ENCODE data around the gene AACS.
A peak's percentile ranks its signal among the peaks of the same experiment; 100 is the strongest.

AACS gene

DNA sequence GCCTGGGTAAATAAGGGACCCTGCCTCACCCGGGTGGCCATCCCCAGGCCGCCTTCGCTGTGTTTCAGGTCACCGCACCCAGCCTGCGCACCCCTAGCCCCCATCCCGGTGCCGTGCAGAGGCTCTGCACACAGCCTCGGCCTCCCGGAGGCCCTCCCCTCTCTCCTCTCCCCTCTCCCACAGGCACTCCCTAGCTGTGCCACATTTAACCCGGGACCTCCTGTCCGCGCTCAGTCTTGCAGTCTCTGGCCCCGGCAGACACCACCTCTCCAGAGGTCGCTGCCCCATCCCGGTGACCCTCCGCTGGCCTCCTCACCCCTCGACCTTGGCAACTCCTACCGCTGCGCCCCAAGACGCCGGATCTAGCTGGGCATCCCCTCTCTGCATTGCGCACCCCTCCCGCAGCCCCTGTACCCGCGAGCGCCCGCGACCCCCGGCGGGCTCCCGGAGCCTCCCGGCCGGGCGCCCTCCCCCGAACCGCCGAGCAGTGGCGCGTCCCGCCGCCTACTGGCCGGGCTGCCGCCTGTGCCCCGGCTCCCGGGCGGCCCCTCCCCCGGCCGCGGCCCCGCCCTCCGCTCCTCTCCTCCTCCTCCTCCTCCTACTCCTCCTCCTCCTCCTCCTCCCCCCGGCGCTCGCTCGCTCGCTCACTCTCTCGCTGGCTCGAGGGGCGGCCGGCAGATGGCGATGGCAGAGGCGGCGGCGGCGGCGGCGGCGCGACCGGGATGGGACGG is 120.7 kb downstream of the AACS start, which contains the start of gene TMEM132B (continued):
- TF ChIP-seq ZNF707 (tag by site-specific recombination; IDR thresholded peaks at IDR 0.05) = no peak
- TF ChIP-seq ZNF223 (tag by site-specific recombination; IDR thresholded peaks at IDR 0.05) = no peak
- TF ChIP-seq ZNF561 (tag by site-specific recombination; IDR thresholded peaks at IDR 0.05; ENCODE audit: borderline replicate concordance) = no peak; the same call in 1 of the 2 replicates
- no peak for TF ChIP-seq ZNF114 (tag by site-specific recombination; IDR thresholded peaks at IDR 0.05)
- TF ChIP-seq ZFHX2 (tag by site-specific recombination; conservative IDR thresholded peaks at IDR 0.05) = peak; percentile 77
- TF ChIP-seq ZNF777 (tag by site-specific recombination; IDR thresholded peaks at IDR 0.05; ENCODE audit: borderline replicate concordance) = peak; percentile 67; the same call in 1 of the 2 replicates
- peak; percentile 61; the same call in 1 of the 2 replicates for TF ChIP-seq EGR2 (tag by site-specific recombination; IDR thresholded peaks at IDR 0.05; ENCODE audit: low read depth)
- TF ChIP-seq ZNF132 (tag by site-specific recombination; IDR thresholded peaks at IDR 0.05; ENCODE audit: borderline replicate concordance) = no peak
- TF ChIP-seq ZNF121 (tag by site-specific recombination; IDR thresholded peaks at IDR 0.05) = 0 out of 2 replicates have a peak, but pooled peaks have one; percentile 44
- TF ChIP-seq BCL11A (tag by site-specific recombination; IDR thresholded peaks at IDR 0.05; ENCODE audit: low read depth) = 0 out of 2 replicates have a peak, but pooled peaks have one; percentile 71
- no peak for TF ChIP-seq ZNF138 (tag by site-specific recombination; IDR thresholded peaks at IDR 0.05; ENCODE audit: borderline replicate concordance)
- no peak for TF ChIP-seq ZNF585B (tag by site-specific recombination; IDR thresholded peaks at IDR 0.05)
- TF ChIP-seq ZNF423 (tag by site-specific recombination; IDR thresholded peaks at IDR 0.05) = 0 out of 2 replicates have a peak, but pooled peaks have one; percentile 41
- TF ChIP-seq ZNF843 (tag by site-specific recombination; IDR thresholded peaks at IDR 0.05) = no peak
- TF ChIP-seq ZBTB20 (tag by site-specific recombination; IDR thresholded peaks at IDR 0.05) = peak; percentile 96; the same call in 1 of the 2 replicates
- no peak for TF ChIP-seq ZNF311 (tag by site-specific recombination; IDR thresholded peaks at IDR 0.05; ENCODE audit: borderline replicate concordance)
- TF ChIP-seq, protein P1, sequence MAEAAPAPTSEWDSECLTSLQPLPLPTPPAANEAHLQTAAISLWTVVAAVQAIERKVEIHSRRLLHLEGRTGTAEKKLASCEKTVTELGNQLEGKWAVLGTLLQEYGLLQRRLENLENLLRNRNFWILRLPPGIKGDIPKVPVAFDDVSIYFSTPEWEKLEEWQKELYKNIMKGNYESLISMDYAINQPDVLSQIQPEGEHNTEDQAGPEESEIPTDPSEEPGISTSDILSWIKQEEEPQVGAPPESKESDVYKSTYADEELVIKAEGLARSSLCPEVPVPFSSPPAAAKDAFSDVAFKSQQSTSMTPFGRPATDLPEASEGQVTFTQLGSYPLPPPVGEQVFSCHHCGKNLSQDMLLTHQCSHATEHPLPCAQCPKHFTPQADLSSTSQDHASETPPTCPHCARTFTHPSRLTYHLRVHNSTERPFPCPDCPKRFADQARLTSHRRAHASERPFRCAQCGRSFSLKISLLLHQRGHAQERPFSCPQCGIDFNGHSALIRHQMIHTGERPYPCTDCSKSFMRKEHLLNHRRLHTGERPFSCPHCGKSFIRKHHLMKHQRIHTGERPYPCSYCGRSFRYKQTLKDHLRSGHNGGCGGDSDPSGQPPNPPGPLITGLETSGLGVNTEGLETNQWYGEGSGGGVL (tag by site-specific recombination; IDR thresholded peaks at IDR 0.05) = peak; percentile 30; the same call in 1 of the 2 replicates
- TF ChIP-seq, protein P2, sequence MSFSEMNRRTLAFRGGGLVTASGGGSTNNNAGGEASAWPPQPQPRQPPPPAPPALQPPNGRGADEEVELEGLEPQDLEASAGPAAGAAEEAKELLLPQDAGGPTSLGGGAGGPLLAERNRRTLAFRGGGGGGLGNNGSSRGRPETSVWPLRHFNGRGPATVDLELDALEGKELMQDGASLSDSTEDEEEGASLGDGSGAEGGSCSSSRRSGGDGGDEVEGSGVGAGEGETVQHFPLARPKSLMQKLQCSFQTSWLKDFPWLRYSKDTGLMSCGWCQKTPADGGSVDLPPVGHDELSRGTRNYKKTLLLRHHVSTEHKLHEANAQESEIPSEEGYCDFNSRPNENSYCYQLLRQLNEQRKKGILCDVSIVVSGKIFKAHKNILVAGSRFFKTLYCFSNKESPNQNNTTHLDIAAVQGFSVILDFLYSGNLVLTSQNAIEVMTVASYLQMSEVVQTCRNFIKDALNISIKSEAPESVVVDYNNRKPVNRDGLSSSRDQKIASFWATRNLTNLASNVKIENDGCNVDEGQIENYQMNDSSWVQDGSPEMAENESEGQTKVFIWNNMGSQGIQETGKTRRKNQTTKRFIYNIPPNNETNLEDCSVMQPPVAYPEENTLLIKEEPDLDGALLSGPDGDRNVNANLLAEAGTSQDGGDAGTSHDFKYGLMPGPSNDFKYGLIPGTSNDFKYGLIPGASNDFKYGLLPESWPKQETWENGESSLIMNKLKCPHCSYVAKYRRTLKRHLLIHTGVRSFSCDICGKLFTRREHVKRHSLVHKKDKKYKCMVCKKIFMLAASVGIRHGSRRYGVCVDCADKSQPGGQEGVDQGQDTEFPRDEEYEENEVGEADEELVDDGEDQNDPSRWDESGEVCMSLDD (tag by site-specific recombination; IDR thresholded peaks at IDR 0.05) = 0 out of 2 replicates have a peak, but pooled peaks have one; percentile 9
- TF ChIP-seq ZBTB7A (tag by site-specific recombination; IDR thresholded peaks at IDR 0.05; ENCODE audit: low read depth) = peak; percentile 73
- no peak for TF ChIP-seq KLF1 (tag by site-specific recombination; IDR thresholded peaks at IDR 0.05)
- no peak for TF ChIP-seq ZNF560 (tag by site-specific recombination; IDR thresholded peaks at IDR 0.05; ENCODE audit: borderline replicate concordance)
- peak; percentile 85; the same call in 1 of the 2 replicates for TF ChIP-seq ZNF596 (tag by site-specific recombination; IDR thresholded peaks at IDR 0.05)
- TF ChIP-seq, protein P3, sequence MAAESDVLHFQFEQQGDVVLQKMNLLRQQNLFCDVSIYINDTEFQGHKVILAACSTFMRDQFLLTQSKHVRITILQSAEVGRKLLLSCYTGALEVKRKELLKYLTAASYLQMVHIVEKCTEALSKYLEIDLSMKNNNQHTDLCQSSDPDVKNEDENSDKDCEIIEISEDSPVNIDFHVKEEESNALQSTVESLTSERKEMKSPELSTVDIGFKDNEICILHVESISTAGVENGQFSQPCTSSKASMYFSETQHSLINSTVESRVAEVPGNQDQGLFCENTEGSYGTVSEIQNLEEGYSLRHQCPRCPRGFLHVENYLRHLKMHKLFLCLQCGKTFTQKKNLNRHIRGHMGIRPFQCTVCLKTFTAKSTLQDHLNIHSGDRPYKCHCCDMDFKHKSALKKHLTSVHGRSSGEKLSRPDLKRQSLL (tag by site-specific recombination; IDR thresholded peaks at IDR 0.05) = no peak
- 0 out of 2 replicates have a peak, but pooled peaks have one; percentile 51 for TF ChIP-seq ZNF202 (tag by site-specific recombination; IDR thresholded peaks at IDR 0.05; ENCODE audit: borderline replicate concordance)
- no peak for TF ChIP-seq ZNF391 (tag by site-specific recombination; IDR thresholded peaks at IDR 0.05; ENCODE audit: borderline replicate concordance, low read depth)
- peak; percentile 99 for TF ChIP-seq ZSCAN16 (tag by site-specific recombination; IDR thresholded peaks at IDR 0.05)
- no peak for TF ChIP-seq ZNF239 (tag by site-specific recombination; IDR thresholded peaks at IDR 0.05)
- no peak; the same call in 1 of the 2 replicates for TF ChIP-seq KLF8 (tag by site-specific recombination; IDR thresholded peaks at IDR 0.05)
- no peak for TF ChIP-seq ZNF664 (tag by site-specific recombination; IDR thresholded peaks at IDR 0.05)
- TF ChIP-seq GLI2 (tag by site-specific recombination; IDR thresholded peaks at IDR 0.05; ENCODE audit: borderline replicate concordance, low read depth) = no peak
- no peak for TF ChIP-seq HOXC10 (CRISPR knock-in tag; IDR thresholded peaks at IDR 0.05)
- no peak for TF ChIP-seq ZNF266 (tag by site-specific recombination; IDR thresholded peaks at IDR 0.05; ENCODE audit: low read depth)
- TF ChIP-seq ZNF473 (tag by site-specific recombination; IDR thresholded peaks at IDR 0.05) = no peak
- no peak for TF ChIP-seq ZBTB21 (tag by site-specific recombination; IDR thresholded peaks at IDR 0.05)
- peak; percentile 80 for TF ChIP-seq ZIC2 (tag by site-specific recombination; IDR thresholded peaks at IDR 0.05)
